NCI-H82 treated with DMSO at 0.1 percent for 48 hours (cell line): ENCODE results near the gene RCOR2.
"Not testable (repeated sequence)": the region's sequence is repeated elsewhere in the genome, so short reads cannot be mapped to it uniquely, and the experiment has no call there.

Experiments used
- DNase-seq: peaks from one replicate; lab custom pipeline; 2025; ENCODE audit not compliant: unreplicated experiment; lab: John Stamatoyannopoulos, UW

Gene RCOR2

DNA sequence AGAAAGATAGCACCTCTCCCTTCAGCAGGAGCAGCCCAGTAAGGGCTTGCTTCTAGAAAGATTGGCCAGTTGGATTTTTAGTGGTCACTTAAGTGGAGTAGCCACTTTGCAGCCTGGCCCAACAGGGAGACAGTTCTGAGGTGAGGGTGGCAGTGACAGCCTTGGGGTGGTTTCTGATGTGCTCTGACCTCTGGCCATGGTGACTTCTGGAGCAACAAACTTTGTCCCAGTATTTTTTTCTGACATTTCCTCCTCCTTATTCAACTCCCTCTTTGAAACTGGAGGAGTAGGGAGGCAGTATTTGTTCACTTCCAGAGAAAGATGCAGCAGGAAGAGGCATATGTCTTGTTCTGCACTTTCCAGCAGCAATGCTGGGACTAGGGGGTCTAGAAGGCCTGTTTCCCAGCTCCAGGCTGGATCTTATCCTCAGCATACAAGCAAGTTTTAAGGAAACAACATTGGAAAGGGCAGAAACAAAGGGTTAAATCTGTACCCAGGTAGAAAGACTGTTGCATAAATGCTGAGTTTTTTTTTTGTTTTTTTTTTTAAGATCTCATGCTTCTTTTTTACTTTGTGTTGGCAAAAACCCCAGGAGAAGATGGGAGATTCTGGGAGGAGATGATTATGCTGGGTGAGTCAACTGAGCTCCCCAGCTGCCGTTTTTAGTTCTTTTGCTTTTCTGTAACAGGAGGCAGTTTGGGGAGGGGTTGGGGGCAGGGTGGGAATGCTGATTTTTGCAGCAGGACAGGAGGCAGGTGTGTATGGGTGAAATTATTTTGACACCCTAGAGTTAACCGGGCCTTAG lies 37.2 kb downstream of the RCOR2 start:
- no peak for DNase-seq

DNA sequence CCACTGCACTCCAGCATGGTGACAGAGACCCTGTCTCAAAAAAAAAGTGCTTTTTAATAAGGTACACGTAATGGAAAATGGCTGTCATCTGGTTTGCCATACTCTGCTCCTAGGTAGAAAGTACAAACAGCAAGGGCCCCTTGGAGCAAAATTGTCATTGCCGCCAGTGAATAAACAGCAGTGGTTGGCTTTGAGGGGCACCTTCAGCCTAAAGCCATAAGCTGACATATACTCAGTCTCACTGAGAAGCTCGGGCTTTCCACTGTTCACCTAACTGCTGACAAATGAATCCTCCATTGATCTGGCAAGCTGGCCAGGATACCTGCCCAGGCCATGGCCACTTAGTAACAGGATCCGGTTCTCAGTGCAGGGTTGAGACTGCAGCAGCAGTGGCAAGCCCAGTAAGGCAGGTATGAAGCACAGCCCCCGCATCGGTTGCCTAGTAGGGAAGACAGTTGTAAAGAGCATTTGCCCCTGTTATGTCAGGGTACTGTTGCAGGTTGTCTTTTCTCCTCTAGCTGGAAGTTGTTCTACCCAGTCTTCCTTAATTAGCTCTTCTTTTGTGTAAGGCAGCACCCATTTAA lies 39.2 kb downstream of the RCOR2 start:
- DNase-seq = no peak

DNA sequence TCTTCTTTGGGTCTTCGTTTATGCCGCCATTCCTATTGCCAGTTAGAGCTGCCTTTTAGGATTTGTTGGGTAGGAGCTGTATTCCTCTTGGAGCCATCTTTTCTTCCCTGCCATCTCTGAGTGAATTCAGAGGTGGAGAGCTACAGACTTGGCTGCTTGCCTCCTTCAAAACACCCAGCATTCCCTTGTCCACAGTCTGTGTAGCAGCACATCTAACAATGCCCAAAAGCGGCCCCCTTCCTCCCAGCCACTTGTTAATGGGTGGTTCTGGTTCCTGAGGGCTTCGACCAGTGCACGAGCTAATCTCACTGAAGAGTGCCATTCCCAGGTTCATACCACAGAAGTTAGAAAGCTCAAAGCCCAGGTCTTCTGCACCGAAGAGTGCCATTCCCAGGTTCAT lies 40.3 kb downstream of the RCOR2 start:
- no peak for DNase-seq

DNA sequence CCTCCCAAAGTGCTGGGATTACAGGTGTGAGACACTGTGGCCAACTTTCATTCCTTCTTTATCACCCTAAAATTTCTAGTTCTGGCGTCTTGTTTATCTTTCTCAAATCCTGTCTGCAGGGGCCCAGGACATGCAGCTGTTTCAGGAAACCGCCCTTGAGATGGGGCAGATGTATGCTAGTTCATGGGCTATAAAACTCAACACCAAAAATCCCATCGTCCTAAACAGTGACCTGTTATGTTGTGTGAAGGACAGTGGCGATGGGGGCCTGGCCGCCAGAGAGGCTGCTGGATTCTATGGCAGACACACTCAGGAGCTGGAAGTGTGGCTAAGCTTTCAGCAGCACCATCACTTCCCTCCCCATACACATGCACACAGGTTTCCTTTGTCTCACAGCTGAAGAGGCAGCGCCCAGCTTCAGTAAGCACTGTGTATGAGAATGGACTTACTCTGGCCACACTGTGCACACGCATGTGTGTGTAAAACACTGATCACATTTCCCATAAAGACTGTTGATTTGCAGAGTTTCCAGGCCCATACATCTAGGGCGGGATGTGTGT lies 41.4 kb downstream of the RCOR2 start:
- no peak for DNase-seq

DNA sequence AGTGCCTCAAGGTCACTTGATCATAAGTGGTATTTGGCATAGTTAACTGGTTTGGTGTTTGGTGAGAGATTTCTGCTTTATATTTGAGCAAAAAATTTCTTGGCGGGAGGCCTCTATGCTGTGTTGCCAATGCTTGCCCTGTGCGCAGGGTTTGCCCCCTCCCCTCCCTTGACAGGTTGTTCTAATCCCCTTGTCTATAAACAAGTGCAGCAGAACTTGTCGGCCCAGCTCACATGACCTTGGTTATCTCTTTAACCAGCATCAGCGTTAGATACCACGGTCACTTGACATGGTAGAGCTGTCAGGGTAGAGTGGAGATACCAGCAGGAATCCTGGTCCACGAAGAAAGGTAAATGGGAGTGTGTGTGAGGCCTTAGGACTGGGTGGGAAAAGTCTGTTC lies 42.5 kb downstream of the RCOR2 start:
- no peak for DNase-seq

DNA sequence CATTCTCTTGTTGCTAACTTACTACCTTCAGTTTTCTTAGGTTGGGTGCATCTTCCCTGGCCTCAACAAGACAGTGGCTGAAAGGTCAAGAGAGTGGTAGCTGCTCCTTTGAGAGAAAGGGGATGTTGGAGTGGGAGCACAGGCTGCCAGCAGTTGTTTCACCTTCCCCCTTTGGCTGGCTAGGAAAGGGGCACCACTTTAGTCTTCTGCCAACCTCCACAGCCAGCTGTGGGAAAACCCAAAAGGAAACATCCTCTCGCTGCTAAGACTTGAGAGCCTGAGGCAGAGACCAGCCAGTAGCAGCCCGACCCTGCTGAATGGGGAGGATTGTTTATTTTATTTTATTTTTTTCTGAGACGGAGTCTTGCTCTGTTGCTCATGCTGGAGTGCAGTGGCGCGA lies 43.7 kb downstream of the RCOR2 start:
- DNase-seq = no peak

DNA sequence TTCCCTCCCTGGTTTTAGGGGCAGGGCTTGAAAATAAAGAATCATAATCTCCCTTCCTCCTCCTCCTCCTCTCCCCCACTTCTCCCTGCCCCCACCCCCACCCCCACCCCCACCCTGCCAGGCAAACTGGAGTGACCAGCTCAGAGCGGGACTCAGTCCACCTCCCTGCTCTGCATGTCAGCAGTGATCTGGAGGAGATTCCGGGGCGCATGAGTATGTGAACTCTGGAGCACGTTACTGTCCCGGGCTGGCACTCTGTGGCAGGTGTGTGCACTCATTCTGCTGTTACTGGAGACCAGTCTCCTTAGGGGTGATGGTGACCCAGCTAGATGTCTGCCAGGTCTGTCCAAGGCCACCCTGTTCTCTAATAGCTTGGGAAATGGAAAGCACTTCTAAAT lies 44.2 kb downstream of the RCOR2 start:
- DNase-seq = no peak

DNA sequence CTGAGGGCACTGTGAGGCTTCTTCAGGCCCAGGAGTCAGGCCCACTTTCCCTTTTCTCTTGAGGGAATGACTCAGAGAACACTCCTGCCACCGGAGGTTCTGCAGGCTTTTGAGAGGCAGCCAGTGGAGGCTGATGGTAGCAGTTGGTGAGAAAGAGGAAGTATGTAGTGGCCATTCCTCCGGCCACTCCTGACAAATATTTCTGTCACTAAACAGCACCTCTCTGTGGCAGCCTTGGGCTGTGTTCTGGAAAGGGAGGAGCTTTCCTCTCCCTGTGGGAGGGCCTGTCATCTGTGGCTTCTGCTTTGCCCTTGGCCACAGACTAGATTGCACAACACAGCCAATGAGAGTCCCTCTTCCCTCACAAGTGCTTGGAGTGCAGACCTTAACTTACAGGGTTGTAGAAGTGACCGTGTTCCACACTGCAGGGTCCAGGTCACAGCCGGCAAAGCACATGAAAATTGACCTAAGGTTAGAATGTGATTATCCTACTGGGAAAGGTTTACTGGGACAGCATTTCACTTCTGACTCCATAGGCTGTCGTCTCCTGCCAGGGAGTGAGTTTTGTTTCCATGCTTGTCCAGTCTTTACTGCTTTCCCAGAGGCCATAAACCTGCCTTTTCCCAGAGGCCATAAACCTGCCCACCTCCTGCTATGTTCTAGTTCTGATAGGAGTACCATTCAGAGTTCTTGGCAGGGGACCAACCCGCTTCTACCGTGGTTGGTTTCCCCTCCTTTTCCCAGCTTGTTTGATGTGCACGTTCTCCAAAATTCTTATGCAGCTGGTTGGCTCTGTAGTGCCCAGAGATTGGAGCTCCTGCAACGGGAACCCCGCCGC lies 44.8 kb downstream of the RCOR2 start:
- no peak for DNase-seq

DNA sequence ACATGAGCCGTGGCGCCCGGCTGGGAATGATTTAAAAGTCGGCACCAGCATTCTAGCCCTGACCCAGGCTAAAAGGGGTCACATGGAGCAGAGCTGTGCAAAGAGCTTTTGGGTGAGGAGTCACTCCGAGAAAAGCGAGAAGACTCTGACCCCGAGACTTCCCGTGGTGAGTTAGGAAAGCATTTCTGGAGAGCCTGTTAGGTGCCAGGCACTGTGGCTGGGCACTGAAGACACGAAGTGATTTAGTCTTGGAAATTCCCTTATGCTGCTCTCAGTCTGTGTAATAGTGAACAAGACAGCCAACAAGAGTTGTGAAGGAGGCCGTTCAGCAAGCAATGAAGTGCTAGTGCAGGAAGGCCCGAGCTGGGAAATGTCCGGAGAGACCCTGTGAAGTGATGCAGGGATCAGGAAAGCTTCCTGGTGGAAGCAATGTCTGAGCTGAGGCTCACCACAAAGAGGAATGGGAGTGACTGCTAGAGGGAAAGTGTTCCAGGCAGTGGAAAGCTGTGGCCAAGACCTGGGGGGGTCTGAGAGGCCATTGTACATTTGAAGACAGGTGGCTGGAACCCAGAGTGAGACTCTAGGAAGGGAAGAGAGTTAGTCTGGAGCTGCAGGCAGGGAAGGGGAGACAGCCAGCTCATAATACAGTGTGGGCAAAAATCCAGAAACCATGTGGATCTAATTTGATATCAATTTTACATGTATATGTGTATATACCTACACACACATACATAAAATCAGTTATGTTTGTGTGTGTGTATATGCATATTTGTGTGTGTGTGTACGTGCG lies 46.4 kb downstream of the RCOR2 start:
- DNase-seq = no peak

DNA sequence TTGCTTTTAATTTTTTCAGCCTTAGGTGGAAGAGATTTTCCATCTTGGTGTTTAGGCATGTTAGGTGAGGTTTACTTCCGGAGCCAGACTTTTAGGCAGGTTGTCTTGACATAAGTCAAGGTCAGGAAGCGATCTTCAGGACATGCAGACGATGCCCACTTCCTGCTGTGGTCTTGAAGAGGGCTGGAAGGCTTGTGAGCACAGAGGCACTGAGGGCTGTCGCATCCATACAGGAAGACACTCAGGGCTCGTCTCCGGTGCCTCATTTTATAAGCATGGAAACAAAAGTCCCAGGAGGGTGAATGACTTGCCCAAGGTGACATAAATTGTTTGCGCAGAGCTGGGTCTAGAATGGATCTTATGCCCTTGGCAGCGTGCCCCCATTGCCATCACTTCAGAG lies 47.3 kb downstream of the RCOR2 start:
- no peak for DNase-seq

DNA sequence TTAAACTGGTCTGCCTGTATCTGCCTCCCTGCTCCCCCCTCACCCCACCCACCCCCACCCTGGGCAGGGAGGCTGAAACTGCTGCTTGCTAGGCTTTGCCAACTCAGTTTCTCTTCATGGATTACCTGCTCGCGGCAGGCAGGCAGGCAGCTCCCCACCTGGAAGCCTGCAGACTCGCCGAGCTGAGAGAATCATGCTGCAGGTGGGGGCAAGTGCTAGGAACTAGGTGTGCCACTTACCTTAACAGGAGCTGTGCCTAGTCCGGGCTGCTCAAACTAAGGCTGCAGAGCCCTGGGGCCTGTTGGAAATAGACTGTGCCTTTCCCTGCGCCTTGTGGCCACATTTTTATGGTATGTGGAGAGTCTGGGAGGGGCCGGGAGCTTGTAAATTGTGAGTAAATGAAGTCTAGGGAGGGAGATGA lies 47.8 kb downstream of the RCOR2 start:
- DNase-seq = no peak

DNA sequence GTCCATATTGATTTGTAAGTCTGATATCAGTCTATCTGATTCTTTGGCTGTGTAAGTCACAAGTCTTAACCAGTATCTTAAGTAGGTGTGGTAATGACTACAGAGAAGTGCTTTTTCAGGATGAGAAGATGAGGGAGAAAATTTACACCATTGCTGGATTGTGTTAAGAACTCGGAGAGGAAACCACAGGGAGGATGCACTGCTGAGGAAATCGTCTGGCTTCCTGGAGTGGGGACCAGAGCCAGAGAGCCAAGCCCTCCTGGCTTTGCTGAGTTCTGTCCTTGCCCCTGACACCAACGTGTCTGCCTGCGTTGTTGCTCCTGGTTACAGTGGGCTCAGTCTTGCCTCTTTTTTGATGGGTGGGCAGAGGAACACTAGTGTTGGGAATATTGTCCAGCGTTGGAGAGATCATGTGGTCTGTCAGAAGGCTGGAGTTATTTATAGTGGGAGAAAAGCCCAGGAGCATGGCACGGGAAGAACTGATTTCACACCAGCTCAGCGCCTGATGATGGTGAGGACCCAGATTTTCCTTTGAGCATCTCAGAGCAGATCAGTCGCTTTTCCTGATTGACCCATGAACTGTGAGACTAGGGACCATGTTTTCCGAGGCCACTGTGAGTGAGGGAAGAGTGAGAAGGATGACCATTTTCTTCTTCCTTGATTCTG lies 48.4 kb downstream of the RCOR2 start:
- DNase-seq = no peak

DNA sequence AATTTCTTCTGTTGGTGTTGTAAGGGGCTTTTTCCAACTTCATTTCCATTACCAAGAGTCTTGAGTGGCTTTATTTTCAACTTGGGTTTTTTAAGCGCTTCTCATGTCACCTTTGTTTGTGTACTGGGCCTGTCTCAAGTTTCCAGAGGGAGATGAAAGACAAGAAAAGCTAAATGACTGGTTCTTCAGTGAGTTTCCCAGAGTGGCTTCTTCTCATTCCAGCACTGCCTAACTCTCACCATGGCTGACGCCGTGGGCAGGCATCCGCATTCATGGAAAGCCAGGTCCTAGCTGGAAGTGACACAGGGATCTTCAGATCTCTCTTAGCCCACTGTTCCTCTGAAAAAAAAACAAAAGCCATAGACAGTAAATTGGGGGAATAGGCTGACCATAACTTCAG lies 49.5 kb downstream of the RCOR2 start:
- no peak for DNase-seq

DNA sequence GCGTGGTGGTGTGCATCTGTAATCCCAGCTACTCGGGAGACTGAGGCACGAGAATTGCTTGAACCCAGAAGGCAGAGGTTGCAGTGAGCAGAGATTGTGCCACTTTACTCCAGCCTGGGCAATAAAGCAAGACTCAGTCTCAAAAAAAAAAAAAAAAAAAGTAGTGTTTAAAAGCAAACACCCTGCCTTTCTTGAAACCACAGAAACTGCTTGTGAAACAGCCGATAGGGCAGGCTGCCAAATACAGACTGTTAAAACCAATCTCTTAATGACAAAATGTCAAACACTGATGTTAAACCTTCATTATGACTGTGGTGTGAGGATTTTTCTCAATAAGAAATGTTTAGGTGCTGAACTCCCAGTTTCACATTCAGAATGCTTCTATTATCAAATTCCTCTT lies 50.8 kb downstream of the RCOR2 start:
- DNase-seq = no peak

DNA sequence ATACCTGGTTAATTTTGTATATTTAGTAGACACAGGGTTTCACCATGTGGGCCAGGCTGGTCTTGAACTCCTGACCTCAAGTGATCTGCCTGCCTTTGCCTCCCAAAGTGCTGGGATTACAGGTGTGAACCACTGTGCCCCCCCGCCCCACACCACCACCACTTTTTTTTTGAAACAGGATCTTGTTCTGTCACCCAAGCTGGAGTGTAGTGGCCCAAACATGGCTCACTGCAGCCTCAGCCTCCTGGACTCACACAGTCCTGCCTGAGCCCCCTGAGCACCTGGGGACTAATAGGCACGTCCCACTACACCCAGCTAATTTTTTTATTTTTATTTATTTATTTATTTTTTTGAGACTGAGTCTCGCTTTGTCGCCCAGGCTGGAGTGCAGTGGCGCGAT lies 53.3 kb downstream of the RCOR2 start:
- DNase-seq = not testable (repeated sequence)

DNA sequence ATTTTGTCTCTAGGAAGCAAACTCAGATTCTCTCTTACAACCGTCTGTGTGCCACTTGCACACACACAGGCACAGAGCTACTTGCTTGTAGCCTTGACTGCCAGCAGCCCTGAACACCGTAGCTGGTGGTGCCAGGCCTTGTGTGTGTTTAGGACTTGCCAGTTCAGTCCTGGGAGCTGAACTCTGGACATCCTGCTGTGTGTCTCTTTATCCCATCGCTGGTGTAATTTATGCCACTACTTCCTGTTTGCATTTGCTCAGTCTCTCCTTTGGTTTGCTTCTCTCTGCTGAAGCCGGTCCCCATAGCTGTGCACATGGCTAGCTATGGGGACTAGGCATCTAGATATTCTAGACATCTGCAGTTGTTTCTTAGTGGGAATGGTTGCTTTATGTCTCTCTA lies 54.0 kb downstream of the RCOR2 start:
- no peak for DNase-seq
